Tibial nerve (tissue), 4 donors: ENCODE measurements around the gene CDH19. TPM values are rescaled to one million over a fixed set of nuclear protein-coding genes. Genes with fewer than 3 reads are reported as not detected.

ENCODE experiments used
- DNase-seq, 2 donors: peaks; one replicate each; pipeline ENCODE4 v3.0.0-alpha.2; 2019; ENCODE audit warnings: low spot score in 2 of 2
- H3K27ac ChIP-seq, 4 donors: fragments of 200-600 bp; sonication (generic) in 3 of 4; one replicate each; pipeline ENCODE4 v1.5.1; 2017 to 2019; ENCODE audit warnings: mild to moderate bottlenecking in 1 of 4
- H3K27me3 ChIP-seq, 2 donors: fragments of 200-600 bp; sonication (generic) in 1 of 2; one replicate each; pipeline versions ENCODE4 v1.5.1 to v1.6.0; 2017 to 2019
- H3K36me3 ChIP-seq, 3 donors: fragments of 200-600 bp; sonication (generic); one replicate each; pipeline ENCODE4 v1.5.1; 2018 to 2019
- H3K4me1 ChIP-seq, 4 donors: fragments of 200-600 bp; sonication (generic) in 3 of 4; one replicate each; pipeline ENCODE4 v1.5.1; 2017 to 2019
- H3K4me3 ChIP-seq, 4 donors: fragments of 200-600 bp; sonication (generic) in 3 of 4; one replicate each; pipeline ENCODE4 v1.5.1; 2017 to 2019; ENCODE audit warnings: mild to moderate bottlenecking in 1 of 4, moderate library complexity in 1 of 4
- H3K9me3 ChIP-seq, 4 donors: fragments of 200-600 bp; sonication (generic) in 3 of 4; one replicate each; pipeline ENCODE4 v1.5.1; 2017 to 2019
- EP300 ChIP-seq, 2 donors: sonication (generic); formaldehyde crosslinking; IDR thresholded peaks; one replicate each; pipeline ENCODE4 v1.6.1; 2017; ENCODE audit warnings: antibody characterized with exemption in 2 of 2, mild to moderate bottlenecking in 1 of 2
- POLR2A ChIP-seq, 2 donors: fragments of 450-650 bp; IDR thresholded peaks; one replicate each; pipeline ENCODE4 v1.6.1; 2017; ENCODE audit warnings: antibody characterized with exemption in 2 of 2, mild to moderate bottlenecking in 2 of 2, moderate library complexity in 2 of 2
- WGBS, 2 donors: methylation state at CpG; one replicate each; pipeline ENCODE4 v1.1.5; 2018; 5-methylcytosine and 5-hydroxymethylcytosine counted together
- total RNA-seq, 4 donors: library from RNA; depleted of rRNA; stranded (reverse); fragments of >200 nt; gene quantifications; one replicate each; pipeline ENCODE4 v1.1.0, GENCODE V29; 2016
- TF ChIP-seq, protein P1 (sequence below), 5 experiments: fragments of 200-600 bp in 3 of 5; fragments of 450-650 bp in 2 of 5; sonication (generic) in 3 of 5; IDR thresholded peaks; one replicate each; pipeline ENCODE4 v1.5.1; 2016 to 2019; ENCODE audit warnings: antibody characterized with exemption in 5 of 5, mild to moderate bottlenecking in 3 of 5, moderate library complexity in 2 of 5

Gene CDH19
- total RNA-seq, 4 donors from 2014 or later, result 187 to 457 (median 248) TPM

DNA sequence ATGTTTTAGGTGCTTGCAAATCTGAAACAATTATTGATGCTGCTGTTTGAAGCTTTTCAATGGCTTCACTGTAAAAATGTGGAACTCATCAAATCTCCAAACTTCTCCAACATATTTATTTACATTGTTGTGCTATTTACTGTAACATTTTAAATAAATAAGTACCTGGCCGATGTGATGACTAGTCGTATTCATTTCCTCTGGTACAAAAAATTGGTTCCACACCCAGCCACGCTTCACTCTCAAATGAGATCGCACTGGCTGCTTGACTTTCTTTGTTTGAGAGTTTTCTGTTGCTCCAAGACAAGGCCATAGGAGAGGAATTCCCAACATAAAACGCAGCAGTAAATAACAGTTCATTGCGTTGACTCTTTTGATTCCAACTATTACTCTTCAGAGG lies 32.0 kb downstream of the CDH19 start:
- no peak for DNase-seq
- Histone ChIP-seq H3K4me1 (peaks cover 0 to 29% (median 7%) of the 10 kb centered on the region in 4 donors), H3K9me3 (no peaks in the 10 kb centered on the region), H3K4me3 (peak overlapping the region in 3 of 4 donors; percentile 0 to 9 (median 6)), H3K27me3 (no peaks in the 10 kb centered on the region), H3K27ac (peak overlapping the region; percentile 0 to 75 (median 35)), H3K36me3 (no peaks in the 10 kb centered on the region)
- 34 to 45% methylated on average over 6 of the region's 6 CpGs for WGBS, 2 donors
- TF ChIP-seq EP300 (IDR thresholded peaks at IDR 0.05), result peak in 1 of 2 donors; percentile 38
- no peak for TF ChIP-seq POLR2A (IDR thresholded peaks at IDR 0.05)

DNA sequence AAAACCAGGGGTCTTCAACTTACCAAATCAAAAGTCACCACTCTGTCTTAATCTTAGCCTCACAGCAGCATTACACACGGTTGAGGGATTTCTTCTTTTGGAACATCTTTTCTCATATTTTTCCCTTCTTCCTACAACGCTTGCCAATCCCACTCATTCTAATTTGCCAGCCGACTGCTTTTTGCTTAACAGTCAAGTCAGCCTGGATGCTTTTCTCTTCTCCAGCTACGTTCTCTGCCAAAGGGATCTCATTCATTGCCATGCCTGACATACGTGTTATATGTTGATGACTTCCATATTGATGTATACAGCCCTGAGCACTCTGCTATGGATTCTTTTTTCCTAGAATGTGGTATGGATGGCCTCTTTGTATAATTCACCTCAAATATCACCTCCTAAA lies 37.3 kb downstream of the CDH19 start:
- no peak for DNase-seq
- no peaks in the 10 kb centered on the region for H3K9me3 ChIP-seq
- WGBS, 2 donors, result 65 to 76% methylated on average over 5 of the region's 5 CpGs

DNA sequence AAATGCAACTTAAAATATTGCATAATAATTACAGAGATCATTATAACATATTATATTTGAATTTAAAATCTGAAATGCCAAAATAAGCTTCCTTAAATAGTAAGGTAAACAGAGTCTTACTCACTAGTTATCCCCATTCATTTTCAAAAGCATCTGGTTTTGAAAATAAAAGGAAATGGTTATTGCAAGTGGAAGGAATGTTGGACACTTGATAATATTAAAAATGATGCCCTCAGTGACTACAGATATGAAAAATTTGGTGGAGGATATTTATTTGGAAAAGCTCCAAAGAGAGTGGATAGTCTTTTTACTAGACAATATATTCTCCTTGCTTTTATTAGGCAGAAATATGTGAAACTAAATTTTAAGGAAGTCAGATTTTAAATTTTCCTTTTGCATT lies 39.7 kb downstream of the CDH19 start:
- H3K27ac ChIP-seq, result peak overlapping the region in 2 of 4 donors; percentile 7 to 41
- H3K27me3 ChIP-seq, result no peaks in the 10 kb centered on the region
- no peak for TF ChIP-seq POLR2A (IDR thresholded peaks at IDR 0.05)
- no peak for TF ChIP-seq EP300 (IDR thresholded peaks at IDR 0.05)
- TF ChIP-seq, protein P1, sequence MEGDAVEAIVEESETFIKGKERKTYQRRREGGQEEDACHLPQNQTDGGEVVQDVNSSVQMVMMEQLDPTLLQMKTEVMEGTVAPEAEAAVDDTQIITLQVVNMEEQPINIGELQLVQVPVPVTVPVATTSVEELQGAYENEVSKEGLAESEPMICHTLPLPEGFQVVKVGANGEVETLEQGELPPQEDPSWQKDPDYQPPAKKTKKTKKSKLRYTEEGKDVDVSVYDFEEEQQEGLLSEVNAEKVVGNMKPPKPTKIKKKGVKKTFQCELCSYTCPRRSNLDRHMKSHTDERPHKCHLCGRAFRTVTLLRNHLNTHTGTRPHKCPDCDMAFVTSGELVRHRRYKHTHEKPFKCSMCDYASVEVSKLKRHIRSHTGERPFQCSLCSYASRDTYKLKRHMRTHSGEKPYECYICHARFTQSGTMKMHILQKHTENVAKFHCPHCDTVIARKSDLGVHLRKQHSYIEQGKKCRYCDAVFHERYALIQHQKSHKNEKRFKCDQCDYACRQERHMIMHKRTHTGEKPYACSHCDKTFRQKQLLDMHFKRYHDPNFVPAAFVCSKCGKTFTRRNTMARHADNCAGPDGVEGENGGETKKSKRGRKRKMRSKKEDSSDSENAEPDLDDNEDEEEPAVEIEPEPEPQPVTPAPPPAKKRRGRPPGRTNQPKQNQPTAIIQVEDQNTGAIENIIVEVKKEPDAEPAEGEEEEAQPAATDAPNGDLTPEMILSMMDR (IDR thresholded peaks at IDR 0.05), result no peak
- peaks cover 0 to 37% (median 13%) of the 10 kb centered on the region in 4 donors for H3K4me1 ChIP-seq
- H3K36me3 ChIP-seq, result no peaks in the 10 kb centered on the region
- no peak for DNase-seq
- H3K4me3 ChIP-seq, result no peak overlapping the region
- no peaks in the 10 kb centered on the region for H3K9me3 ChIP-seq

More for the DNA sequence above, 37.3 kb downstream of the CDH19 start:
- Histone ChIP-seq H3K27me3 (no peaks in the 10 kb centered on the region), H3K4me1 (peaks cover 0 to 37% (median 15%) of the 10 kb centered on the region in 4 donors), H3K27ac (peak overlapping the region in 1 of 4 donors; percentile 2), H3K36me3 (no peaks in the 10 kb centered on the region), H3K4me3 (no peak overlapping the region)
- no peak for TF ChIP-seq EP300 (IDR thresholded peaks at IDR 0.05)
- TF ChIP-seq, protein P1 (IDR thresholded peaks at IDR 0.05), result no peak
- no peak for TF ChIP-seq POLR2A (IDR thresholded peaks at IDR 0.05)

DNA sequence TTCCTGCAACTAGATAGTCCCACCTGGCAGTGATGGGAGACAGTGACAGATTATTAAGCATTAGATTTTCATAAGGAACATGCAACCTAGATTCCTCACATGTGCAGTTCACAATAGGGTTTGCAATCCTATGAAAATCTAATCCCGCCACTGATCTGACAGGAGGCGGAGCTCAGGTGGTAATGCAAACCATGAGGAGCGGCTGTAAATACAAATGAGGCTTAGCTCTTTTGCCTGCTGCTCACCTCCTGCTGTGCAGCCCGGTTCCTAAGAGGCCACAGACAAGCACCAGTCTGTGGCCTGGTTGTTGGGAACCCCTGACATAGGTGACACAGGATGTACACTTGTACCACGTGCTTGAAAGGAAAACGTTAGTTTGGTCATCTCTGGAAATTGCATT lies 41.6 kb downstream of the CDH19 start:
- no peak overlapping the region for H3K27ac ChIP-seq
- H3K36me3 ChIP-seq, result no peaks in the 10 kb centered on the region
- 84 to 91% methylated on average over 6 of the region's 6 CpGs for WGBS, 2 donors
- no peak overlapping the region for H3K4me3 ChIP-seq
- H3K27me3 ChIP-seq, result no peaks in the 10 kb centered on the region
- no peaks in the 10 kb centered on the region for H3K9me3 ChIP-seq
- DNase-seq, result no peak
- peaks cover 0 to 36% (median 10%) of the 10 kb centered on the region in 4 donors for H3K4me1 ChIP-seq
- TF ChIP-seq POLR2A (IDR thresholded peaks at IDR 0.05), result no peak

DNA sequence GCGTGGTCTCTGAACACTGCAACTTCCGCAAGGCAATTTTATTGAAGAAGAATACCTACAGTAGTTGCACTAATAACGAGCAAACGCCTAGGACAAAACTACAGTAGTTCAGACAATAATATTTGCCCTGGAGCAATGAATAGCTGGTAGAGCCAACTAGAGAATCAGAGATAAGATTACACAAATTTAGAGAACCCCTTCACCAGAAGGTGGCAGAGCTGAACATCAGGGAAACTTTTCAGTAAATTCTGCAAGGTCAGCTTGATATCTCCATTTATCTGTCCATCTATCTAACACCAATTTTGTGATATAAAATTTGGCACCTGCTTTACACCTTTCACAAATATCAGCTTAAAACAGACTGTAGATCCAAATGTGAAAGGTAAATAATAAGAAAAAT lies 43.8 kb downstream of the CDH19 start:
- 48 to 60% methylated on average over 4 of the region's 4 CpGs for WGBS, 2 donors
- H3K27me3 ChIP-seq, result no peaks in the 10 kb centered on the region
- TF ChIP-seq, protein P1 (IDR thresholded peaks at IDR 0.05), result peak in 4 of 5 experiments; percentile 38 to 60 (median 48)
- TF ChIP-seq EP300 (IDR thresholded peaks at IDR 0.05), result no peak

DNA sequence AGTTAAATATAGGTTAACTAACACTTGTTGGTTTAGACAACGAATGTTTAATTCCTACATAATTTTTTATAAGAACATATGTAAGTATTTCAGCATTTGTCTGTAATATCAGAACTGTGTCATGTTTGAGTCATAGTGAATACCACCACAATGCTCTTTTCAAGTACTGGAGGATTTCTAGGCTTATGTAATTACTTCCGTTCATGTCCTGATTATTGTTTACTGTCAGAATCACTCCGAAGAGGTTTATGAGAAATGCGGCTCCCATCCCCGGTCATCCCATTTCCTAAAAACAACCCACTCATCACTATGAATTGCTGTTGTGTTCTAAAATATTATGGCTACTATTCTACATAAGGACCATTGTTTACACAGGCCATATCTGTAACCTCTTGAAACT lies 45.1 kb downstream of the CDH19 start:
- peaks cover 0 to 30% (median 8%) of the 10 kb centered on the region in 4 donors for H3K4me1 ChIP-seq
- 37 to 40% methylated on average over 5 of the region's 5 CpGs for WGBS, 2 donors
- no peak for DNase-seq
- no peaks in the 10 kb centered on the region for H3K27me3 ChIP-seq
- no peak for TF ChIP-seq POLR2A (IDR thresholded peaks at IDR 0.05)
- no peak for TF ChIP-seq EP300 (IDR thresholded peaks at IDR 0.05)
- TF ChIP-seq, protein P1 (IDR thresholded peaks at IDR 0.05), result no peak
- peak overlapping the region in 2 of 4 donors; percentile 32 to 51 for H3K27ac ChIP-seq
- no peak overlapping the region for H3K4me3 ChIP-seq
- no peaks in the 10 kb centered on the region for H3K36me3 ChIP-seq
- H3K9me3 ChIP-seq, result no peaks in the 10 kb centered on the region

More for the DNA sequence above, 43.8 kb downstream of the CDH19 start:
- Histone ChIP-seq H3K4me3 (no peak overlapping the region), H3K4me1 (peaks cover 0 to 29% (median 7%) of the 10 kb centered on the region in 4 donors), H3K9me3 (no peaks in the 10 kb centered on the region), H3K36me3 (no peaks in the 10 kb centered on the region), H3K27ac (peak overlapping the region in 2 of 4 donors; percentile 45 to 53)
- DNase-seq, result peak in 1 of 2 donors; percentile 38
